Measurements from ENCODE around the gene SPNS2.

The SPNS2 gene

GRCh38 chr17:4498461-4499397 lies at the start of gene SPNS2:
SPNS2 (plus strand) TSS chr17:4498881; CDS start chr17:4499048, 167 bp downstream.
- peak in 3 of 4 experiments; percentile 14 to 59 (median 22) for DNase-seq

- no peak for DNase-seq
Observed at GRCh38 chr17:4449736-4450135, 48.9 kb upstream of the SPNS2 start.

- DNase-seq: no peak
Observed at GRCh38 chr17:4450710-4451316, 47.9 kb upstream of the SPNS2 start.

GRCh38 chr17:4453812-4454591 lies 44.7 kb upstream of the SPNS2 start:
- no peak for DNase-seq

- no peak for DNase-seq
Observed at GRCh38 chr17:4460661-4461060, 38.0 kb upstream of the SPNS2 start.

- no peak for DNase-seq
Observed at GRCh38 chr17:4463818-4464476, 34.7 kb upstream of the SPNS2 start.

- no peak for DNase-seq
Observed at GRCh38 chr17:4465786-4466185, 32.9 kb upstream of the SPNS2 start.

- DNase-seq: no peak
Observed at GRCh38 chr17:4467287-4467686, 31.4 kb upstream of the SPNS2 start.

GRCh38 chr17:4469552-4469951 lies 29.1 kb upstream of the SPNS2 start:
- no peak for DNase-seq

GRCh38 chr17:4472286-4472685 lies 26.4 kb upstream of the SPNS2 start:
- no peak for DNase-seq

- DNase-seq: no peak
Observed at GRCh38 chr17:4474093-4474492, 24.6 kb upstream of the SPNS2 start.

GRCh38 chr17:4475001-4475400 lies 23.7 kb upstream of the SPNS2 start:
- DNase-seq: no peak

GRCh38 chr17:4475463-4475862 lies 23.2 kb upstream of the SPNS2 start:
- no peak for DNase-seq

- DNase-seq: no peak
Observed at GRCh38 chr17:4476017-4476416, 22.7 kb upstream of the SPNS2 start.

- no peak for DNase-seq
Observed at GRCh38 chr17:4476511-4477070, 22.1 kb upstream of the SPNS2 start.

- no peak for DNase-seq
Observed at GRCh38 chr17:4477255-4477791, 21.4 kb upstream of the SPNS2 start.

- DNase-seq: no peak
Observed at GRCh38 chr17:4478318-4478830, 20.3 kb upstream of the SPNS2 start.

GRCh38 chr17:4479340-4479981 lies 19.2 kb upstream of the SPNS2 start:
- DNase-seq: no peak

- DNase-seq: no peak
Observed at GRCh38 chr17:4479982-4480751, 18.5 kb upstream of the SPNS2 start.
